NOMO-1 treated with dmso at 0.1 percent for 144 hours (cell line): ENCODE measurements around the gene ADAM11.

Experiments used
- DNase-seq: peaks from one replicate; lab custom pipeline; 2025; ENCODE audit not compliant: unreplicated experiment; lab: John Stamatoyannopoulos, UW

ADAM11 gene

DNA sequence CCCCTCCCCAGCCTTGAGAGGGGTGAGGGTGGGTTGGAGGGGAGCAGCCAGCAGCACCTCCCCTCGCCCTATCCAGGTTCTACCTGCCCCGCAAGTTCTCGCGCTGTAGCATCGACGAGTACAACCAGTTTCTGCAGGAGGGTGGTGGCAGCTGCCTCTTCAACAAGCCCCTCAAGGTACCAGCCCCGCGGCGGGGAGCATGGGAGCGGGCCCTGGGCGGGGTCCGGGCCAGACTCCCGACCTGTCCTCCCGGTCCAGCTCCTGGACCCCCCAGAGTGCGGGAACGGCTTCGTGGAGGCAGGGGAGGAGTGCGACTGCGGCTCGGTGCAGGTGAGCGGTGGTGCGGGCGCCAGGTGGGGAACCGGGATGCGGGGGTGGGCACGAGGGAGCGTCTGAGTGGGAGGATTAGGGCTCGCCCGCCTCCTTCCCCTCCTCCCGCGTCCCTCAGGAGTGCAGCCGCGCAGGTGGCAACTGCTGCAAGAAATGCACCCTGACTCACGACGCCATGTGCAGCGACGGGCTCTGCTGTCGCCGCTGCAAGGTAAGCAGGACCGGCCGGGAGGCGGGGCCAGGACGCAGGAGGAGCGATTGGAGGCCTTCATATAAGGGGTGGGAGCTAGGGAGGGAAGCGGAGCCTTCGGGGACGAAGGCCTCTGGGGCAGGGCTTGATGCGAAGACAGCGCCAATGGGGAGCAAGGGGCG, 16.5 kb downstream of the ADAM11 start:
- DNase-seq: peak; percentile 97

DNA sequence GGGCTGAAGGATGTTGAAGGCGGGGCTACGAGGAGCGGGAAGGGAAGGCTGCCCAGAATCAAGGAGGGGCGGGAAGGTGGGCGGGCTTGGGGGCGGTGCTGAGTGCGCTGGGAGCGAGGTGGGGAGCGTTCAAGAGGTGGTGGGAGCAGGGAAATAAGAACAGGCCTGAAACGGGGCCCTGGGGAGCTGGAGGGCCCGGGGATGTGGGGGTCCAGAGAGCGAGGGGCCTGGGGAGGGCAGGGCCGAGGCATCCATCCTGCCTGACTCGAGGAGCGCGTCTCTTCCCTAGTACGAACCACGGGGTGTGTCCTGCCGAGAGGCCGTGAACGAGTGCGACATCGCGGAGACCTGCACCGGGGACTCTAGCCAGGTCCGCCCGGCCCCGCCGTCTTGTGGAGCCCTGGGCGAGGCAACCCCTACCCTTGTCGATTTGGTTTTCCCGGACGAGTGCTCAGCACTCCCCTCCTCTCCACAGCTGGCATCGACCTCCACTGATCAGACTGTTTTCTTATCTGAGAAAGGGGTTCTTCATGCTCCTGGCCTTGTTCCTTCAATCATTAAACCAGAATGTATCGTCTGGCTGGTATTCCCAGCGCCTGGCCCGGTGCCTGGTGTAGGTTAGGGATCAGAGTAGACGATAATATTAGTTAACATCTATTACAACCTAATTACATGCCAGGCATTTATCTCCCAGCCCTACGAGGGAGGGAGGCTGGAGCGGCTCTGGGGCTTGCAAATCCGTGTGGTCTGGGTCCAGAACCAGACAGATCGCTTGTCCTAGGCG, 17.2 kb downstream of the ADAM11 start:
- DNase-seq: no peak

DNA sequence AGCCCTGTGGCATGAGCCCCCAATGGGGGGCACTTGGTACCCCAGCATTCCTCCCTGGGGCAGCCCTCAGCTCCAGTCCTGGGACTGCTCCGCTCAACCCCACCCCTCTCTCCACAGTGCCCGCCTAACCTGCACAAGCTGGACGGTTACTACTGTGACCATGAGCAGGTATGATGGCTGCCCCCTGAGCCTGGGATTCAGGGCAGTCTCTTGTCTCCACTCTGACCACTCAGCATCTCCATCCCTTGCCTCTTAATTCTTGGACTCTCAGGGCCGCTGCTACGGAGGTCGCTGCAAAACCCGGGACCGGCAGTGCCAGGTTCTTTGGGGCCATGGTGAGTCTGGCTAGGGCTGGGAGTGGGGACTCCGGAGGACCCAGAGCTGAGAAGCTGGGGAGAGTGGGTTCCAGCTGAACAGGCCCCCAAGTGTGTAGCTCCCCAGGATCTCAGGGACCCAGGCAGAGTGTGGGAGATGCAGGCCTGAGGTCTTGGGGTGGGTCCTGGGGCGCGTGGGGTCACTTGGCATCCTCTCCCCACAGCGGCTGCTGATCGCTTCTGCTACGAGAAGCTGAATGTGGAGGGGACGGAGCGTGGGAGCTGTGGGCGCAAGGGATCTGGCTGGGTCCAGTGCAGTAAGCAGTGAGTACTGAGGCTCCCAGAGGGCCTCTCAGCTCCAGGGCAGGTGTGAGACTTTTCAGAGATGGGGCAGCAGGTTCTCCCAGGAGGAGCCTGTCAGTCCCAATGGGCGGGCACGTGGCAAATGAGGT, 18.0 kb downstream of the ADAM11 start:
- DNase-seq: no peak

DNA sequence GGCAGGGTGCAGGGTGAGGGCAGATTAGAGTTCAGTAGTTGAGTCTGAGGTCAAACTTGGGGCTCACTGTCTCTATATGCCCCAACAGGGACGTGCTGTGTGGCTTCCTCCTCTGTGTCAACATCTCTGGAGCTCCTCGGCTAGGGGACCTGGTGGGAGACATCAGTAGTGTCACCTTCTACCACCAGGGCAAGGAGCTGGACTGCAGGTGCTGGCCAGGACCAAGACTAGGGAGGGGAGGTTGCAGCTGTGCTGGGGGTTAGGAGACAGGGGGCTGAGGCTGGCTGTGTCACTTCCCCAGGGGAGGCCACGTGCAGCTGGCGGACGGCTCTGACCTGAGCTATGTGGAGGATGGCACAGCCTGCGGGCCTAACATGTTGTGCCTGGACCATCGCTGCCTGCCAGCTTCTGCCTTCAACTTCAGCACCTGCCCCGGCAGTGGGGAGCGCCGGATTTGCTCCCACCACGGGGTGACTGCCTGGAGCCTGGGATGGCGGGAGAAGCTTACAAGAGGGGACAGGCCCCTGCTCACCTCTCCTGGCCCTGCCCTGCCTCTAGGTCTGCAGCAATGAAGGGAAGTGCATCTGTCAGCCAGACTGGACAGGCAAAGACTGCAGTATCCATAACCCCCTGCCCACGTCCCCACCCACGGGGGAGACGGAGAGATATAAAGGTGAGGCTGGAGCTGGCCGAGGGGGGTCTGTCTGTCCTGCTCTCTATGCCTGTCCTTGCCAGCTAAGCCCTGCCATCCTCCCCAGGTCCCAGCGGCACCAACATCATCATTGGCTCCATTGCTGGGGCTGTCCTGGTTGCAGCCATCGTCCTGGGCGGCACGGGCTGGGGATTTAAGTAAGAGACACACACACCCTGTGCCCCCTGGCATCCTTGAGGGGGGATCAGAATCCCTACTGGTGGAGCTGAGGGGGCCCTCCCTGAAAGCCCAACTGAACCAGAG, 18.9 kb downstream of the ADAM11 start:
- DNase-seq: no peak

DNA sequence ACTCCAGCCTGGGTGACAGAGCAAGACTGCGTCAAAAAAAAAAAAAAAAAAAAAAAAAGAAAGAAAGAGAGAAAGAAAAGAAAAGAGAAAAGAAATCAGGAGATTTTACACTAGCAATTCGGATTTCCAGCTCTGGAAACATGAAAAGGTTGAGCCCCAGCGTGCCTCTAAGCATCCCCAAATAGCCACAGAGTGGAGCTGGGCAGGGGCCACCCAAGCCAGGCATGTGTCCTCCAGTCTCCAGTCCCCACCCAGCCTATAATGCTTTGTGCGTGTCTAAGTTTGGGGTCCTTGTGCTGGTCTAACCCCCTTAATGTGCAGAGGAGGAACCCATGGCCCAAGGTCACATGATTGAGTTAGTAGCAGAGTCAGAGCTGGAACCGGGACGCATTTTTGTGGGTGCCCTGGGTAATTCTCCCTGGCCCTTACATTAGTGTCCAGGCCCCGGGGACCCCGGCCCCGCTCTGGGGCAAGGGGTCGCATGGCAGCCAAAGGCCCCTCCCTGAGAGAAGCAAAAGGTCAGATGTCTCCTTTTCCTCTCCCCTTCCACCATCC, 19.9 kb downstream of the ADAM11 start:
- no peak for DNase-seq

DNA sequence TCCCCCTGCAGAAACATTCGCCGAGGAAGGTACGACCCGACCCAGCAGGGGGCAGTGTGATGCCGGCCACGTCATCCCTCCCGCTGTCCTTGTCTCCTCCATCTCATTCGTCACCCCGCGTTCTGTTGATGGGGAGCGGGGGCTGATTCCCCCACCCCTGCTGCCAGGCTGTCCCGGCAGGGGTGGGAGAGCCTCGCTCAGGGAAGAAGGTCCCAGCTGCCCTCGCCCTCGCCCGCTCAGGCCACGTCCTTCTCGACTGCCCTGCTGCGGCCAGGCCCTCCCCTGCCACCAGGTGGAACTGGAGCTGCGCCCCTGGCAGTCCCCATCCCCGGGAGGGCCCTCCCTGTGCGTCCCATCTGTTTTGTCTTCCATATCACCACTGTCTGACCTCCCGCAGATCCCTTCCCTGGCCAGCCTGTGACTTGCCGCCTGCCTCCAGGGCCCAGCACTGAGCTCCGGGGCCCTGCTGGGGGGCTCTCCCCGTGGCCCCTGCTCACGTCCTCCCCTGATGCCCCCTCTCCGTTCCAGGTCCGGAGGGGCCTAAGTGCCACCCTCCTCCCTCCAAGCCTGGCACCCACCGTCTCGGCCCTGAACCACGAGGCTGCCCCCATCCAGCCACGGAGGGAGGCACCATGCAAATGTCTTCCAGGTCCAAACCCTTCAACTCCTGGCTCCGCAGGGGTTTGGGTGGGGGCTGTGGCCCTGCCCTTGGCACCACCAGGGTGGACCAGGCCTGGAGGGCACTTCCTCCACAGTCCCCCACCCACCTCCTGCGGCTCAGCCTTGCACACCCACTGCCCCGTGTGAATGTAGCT, 20.6 kb downstream of the ADAM11 start:
- peak; percentile 57 for DNase-seq

DNA sequence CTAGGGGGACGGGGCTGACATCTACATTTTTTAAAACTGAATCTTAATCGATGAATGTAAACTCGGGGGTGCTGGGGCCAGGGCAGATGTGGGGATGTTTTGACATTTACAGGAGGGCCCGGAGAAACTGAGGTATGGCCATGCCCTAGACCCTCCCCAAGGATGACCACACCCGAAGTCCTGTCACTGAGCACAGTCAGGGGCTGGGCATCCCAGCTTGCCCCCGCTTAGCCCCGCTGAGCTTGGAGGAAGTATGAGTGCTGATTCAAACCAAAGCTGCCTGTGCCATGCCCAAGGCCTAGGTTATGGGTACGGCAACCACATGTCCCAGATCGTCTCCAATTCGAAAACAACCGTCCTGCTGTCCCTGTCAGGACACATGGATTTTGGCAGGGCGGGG, 21.4 kb downstream of the ADAM11 start:
- DNase-seq: no peak

DNA sequence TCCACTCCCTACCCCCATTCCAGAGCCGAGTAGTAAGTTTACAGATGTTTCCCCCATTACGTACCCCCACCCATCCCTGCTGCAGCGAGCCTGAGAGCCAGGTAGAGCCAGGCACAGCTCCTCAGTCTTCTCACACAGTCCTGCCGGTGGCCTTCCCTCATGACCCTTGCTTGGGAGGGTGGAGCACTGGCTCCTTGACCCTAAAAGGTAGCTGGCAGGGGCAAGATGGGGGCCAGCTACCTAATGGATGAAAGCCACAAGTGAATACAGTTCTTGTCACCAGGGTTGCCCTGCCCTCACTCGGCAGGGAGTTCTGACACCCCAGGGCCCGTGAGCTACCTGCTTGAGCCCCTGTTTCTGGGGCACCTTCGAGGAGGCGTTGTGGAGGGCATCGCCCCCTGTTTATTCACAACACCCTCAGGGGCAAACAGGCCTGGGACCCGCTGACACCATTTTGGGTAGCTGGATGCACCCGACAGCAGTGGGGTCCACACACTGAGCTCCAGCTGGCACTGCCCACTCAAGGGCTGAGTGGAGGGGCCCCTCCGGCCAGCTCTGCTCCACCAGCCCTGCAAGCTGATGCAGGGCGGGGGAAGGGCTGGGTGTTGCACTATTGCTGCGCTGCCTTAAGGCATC, 22.2 kb downstream of the ADAM11 start:
- DNase-seq: no peak

DNA sequence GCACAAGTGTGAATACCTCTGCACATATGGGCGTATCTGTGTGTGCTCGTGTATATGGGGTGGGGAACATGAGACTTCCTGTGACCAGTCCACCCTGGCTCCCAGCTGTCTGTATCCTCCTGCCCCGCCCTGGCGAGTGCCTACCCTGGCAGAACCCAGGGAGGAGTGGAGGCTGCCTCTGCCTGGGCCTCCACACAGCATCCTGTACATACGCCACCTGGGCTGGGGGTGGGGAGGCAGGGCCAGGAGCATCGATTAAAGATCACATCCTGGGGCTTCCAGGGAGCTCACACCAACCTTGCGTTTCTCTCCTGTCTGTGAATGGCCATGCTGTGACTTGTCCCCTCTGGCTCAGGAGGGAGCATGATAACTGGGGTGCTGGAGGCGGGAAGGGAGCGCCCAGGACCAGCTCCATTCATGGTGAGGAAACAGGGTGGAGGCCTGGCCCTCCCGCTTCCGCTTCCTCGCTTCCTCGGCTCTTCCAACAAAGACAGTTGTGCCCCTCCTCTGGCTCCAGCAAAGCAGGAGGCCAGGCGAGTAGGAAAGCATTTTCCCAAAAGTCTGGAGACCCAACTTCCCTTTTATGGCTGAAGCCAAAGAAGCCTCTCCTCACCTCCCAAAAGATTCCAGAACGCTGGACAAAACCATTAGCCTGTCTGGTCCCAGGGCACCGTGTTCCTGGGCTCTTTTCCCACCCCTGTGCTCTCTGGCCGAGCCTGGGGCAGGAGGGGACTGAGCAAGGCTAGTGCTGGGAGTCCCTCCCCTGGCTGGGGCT, 22.9 kb downstream of the ADAM11 start:
- DNase-seq: no peak

DNA sequence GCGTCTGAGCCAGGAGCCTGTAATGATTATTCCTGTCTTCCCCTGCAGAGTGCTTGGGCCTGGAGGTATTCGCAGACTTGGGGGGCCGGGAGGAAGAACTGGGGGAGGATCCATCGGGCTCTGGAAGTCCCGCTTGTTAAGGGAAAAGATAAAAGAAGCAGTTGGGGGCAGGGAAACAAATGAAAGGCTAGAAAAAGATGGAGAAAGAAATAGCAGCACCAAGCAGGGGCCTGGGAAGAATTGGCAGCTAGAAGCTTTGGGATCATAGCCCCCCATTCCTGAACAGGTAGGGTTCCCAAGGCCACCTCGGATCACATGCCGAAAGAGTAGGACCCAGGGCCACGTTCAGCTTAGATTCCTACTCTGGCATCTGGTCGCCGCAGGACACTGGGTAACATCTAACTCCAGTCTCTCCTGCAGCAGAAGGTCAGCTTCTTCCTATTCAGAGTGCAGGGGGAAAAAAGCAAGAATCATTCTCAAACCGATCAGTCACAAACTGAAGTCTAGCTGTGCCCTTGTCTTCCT, 23.6 kb downstream of the ADAM11 start:
- DNase-seq: no peak

DNA sequence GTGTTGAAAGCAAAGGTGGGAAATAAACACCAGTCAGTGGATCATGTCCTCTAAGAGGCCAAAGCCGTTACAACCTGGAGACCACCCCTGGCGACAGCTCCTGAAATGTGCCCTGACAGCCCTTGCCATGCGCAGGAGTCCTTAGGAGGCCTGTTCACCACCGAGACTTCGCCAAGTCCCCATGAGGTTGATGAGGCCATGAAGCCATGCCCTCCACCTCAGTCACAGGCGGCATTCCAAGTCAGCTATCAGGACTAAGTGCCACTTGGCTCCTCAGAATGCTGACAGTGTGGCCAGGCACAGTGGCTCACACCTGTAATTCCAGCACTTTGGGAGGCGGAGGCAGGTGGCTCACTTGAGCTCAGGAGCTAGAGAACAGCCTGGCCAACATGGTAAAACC, 27.1 kb downstream of the ADAM11 start:
- no peak for DNase-seq

DNA sequence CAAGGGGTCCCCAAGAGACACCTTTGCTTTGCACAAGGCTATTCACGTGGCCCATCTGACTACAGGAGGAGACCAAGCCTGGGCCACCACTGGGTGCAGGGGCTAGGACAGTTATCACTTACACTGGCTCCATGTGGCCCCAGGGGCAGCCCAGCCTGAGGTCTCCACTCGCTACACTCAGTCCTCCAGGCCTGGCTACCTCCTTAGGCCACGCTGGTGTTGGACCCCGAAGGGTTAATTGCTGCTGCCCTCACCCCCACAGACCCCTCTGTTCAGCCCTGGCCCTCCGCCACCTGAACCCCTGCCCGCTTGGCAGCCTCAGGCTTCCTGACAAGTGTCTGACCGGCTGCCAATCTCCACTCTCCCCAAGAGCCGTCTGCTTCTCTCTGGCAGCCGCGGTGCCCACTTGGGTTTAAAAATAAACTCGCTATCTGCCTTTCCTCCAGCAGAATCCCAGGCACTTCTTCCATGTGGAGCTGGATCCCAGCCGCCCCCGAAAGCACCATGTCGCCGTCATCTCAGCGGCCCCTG, 27.8 kb downstream of the ADAM11 start:
- no peak for DNase-seq

DNA sequence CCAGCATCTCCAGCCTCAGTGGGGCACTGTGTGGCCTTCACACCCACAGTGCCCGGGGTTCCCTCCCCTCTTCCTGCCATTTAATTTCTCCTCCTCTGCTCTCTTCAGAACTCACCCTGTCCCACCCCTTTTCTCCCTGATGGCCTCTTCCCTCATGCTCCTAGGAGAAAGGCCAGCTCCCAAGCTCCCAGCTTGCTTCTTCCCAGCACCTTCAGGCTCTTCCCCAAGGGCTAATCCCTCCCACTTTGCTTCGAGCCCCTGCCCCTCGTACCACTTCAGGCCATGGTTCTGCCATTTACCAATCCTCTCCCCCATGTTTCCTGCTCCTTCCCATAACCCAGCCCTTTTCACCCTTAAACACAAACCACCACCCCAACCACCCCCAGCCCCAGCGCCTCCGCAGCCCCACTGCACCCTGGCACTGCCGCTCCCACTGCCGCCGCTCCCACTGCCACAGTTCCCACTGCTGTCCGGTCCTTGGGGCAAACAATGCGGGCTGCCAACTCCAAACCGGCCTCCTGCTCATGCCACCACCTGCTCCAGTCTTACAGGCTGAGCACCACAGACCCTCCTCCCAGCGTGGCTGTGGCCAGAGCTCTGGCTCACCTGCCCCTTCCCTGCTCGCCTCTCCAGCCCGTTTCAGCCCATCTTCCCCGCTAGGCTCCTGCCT, 28.6 kb downstream of the ADAM11 start:
- no peak for DNase-seq

DNA sequence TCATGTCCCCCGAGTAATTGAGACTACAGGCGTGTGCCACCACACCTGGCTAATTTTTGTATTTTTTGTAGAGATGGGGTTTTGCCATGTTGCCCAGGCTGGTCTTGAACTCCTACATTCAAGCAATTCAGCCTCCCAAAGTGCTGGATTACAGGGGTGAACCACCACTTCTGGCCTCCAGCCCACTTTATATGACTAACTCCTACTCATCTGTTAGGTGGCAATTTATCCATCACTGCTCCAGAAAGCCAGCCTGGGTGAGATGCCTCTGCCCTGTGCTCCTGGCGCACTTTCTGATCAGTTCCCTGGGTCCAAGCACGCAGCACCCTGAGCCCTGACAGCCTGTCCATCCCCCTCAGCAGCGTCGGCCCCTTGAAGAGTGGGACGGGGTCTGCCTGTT, 29.4 kb downstream of the ADAM11 start:
- no peak for DNase-seq

DNA sequence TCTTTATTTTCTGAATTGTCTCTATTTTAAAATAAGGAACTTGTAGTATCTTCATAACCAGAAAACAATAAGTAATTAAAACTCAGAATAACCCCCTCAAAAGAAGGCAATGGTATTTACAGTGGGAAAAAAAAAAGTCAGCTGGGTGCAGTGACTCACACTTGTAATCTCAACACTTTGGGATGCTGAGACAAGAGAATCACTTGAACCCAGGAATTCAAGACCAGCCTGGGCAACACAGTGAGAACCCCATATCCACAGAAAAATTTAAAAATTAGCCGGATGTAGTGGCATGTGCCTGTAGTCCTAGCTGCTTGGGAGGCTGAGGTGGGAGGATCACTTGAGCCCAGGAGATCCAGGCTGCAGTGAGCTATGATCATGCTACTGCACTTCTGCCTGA, 33.5 kb downstream of the ADAM11 start:
- no peak for DNase-seq

DNA sequence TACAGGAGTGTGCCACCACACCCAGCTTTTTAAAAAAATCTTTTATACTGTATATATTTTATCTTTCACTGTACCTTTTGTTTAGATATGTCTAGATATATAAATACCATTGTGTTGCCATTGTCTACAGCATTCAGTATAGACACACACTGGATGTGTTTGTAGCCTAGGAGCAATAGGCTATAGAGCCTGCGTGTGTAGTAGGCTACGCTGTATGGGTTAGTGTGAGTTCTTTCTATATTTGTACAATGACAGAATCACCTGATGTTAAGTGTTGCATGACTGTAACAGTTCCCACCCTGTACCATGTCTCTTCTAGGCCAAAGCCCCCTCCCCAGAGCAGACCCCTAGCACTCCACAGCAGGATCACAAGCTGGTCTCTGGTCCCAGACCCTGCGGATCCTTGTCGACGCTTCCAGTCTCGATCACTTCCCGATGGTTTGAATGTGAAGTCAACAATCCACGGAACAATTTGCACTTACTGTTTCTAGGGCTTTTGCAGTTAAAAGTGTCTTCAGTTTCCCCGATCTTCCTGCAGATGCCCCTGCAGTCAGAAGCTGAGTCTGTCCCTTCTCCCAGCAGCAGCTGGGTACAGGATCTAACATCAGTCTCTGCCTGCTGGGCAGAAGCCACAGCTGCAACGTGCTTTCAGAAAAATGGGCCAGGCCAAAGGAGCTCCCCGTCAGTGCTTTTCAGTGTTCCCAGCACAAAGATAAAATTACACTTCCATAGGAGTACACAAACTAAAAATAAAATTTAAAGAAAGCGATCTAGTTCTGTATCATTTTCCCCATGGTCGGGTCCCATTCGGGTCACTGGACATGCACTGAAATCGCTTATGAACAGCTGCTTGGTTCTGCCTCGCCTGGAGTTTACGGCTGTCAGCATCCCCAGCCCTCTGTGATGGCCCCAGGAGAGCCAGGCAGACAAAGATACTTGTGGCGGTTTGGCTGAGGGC, 35.4 kb downstream of the ADAM11 start:
- DNase-seq: no peak
